OCI-LY7 (cell line): Measurements from ENCODE around the gene ZNF638.

Experiments
- CTCF ChIP-seq: fragments of 200-600 bp; sonication (generic); conservative IDR thresholded peaks from 2 replicates; pipeline ENCODE4 v1.5.1; 2014; ENCODE audit warnings: mild to moderate bottlenecking, antibody characterized with exemption, low read length, moderate library complexity, mixed read lengths
- EZH2phosphoT487 ChIP-seq: fragments of 200-600 bp; sonication (generic); IDR thresholded peaks from 2 replicates; pipeline ENCODE4 v1.6.1; 2018; ENCODE audit warnings: low read depth, borderline replicate concordance, mild to moderate bottlenecking, mixed run types, antibody characterized with exemption, low read length, moderate library complexity, mixed read lengths

- TF ChIP-seq CTCF (no peak), EZH2phosphoT487 (no peak)
These were observed 3.7 kb upstream of the ZNF638 start for GRCh38 chr2:71327916-71328315.
